ENCODE results near the gene CST1.
A peak's percentile ranks its signal among the peaks of the same experiment; 100 is the strongest.
"Not testable (repeated sequence)": the region's sequence is repeated elsewhere in the genome, so short reads cannot be mapped to it uniquely, and the experiment has no call there.

CST1 gene, protein sequence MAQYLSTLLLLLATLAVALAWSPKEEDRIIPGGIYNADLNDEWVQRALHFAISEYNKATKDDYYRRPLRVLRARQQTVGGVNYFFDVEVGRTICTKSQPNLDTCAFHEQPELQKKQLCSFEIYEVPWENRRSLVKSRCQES

DNA sequence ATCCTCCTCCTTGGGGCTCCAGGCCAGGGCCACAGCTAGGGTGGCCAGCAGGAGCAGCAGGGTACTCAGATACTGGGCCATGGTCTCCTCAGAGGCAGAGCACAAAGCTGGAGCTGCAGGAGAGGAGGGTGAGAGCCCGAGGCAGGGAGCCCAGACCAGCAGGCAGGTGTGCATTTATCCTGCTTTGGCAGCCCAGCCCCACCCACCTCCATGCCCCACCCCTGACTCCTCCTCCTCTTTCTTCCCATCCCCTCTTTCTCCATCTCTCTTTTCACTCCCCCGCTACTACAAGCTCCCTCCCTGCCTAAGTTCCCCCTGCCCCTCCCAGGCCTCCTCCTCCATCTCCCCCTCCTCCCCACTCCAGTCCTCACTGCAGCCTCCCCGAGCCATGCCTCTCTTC lies at the start of gene CST1:
Gene CST1, minus strand, starts transcription at position 150 of the 400 bp plus-strand sequence. Its CDS starts 69 bp downstream, at position 81.
- H3K4me3 ChIP-seq (ENCODE audit: low read depth, low read length); DNase-seq (ENCODE audit: low read depth): not testable (repeated sequence)

DNA sequence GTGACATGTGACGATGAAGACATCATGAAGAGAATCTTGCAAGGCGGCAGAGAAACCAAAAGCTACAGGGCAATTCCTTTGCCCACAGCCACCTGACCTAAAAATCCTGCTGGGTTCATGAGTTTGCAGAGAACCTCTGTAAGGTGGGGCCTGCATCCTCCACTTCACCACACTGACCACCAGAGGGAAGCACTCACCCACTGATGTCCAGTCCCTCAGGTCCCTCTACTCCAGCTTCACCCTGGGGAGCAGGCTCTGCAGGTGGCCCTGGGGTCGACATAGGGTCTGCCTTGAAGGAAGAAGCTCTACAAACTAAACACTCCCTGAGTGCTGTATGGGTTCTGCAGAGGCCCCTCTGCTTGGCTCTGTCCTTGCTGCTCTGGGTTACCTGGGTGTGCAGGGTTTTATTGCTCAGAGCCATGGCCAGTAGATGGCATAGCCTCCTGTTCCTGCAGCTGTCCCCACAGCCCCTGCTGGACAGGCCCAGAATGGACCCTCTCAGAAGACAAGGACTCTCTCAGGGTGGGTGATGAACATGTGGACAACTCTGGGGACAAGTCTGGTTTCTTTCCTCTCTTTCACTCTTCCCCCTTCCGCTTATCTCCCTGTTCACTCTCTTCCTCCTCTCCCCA lies 48.6 kb upstream of the CST1 start:
- not testable (repeated sequence) for H3K4me3 ChIP-seq (ENCODE audit: low read depth, low read length)
- DNase-seq (ENCODE audit: low read depth) = peak; percentile 28
- TF ChIP-seq, protein P1, sequence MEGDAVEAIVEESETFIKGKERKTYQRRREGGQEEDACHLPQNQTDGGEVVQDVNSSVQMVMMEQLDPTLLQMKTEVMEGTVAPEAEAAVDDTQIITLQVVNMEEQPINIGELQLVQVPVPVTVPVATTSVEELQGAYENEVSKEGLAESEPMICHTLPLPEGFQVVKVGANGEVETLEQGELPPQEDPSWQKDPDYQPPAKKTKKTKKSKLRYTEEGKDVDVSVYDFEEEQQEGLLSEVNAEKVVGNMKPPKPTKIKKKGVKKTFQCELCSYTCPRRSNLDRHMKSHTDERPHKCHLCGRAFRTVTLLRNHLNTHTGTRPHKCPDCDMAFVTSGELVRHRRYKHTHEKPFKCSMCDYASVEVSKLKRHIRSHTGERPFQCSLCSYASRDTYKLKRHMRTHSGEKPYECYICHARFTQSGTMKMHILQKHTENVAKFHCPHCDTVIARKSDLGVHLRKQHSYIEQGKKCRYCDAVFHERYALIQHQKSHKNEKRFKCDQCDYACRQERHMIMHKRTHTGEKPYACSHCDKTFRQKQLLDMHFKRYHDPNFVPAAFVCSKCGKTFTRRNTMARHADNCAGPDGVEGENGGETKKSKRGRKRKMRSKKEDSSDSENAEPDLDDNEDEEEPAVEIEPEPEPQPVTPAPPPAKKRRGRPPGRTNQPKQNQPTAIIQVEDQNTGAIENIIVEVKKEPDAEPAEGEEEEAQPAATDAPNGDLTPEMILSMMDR (IDR thresholded peaks at IDR 0.05; ENCODE audit: insufficient read depth, low read depth, low read length, missing control alignments) = peak; percentile 44

DNA sequence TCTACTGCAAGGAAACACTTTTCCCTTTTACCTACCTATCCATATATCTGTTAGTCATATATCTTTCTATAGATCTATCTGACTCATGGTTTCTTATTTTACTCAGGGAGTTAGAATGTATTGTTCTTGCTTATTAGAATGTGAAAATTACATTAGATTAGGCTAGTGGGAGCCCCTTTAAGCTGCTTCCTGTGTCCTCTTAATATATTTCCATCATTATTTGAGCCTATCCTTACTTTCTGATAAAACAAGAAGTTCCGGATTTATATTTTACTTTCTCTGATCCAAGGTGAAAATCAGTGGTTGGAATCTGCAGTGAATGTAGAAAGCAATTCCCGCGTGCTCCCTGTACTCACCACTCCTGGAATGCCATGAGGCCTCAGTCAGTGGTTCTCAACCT lies 44.8 kb upstream of the CST1 start:
- no peak overlapping the region for H3K4me3 ChIP-seq (ENCODE audit: low read depth, low read length)
- TF ChIP-seq, protein P1 (IDR thresholded peaks at IDR 0.05; ENCODE audit: insufficient read depth, low read depth, low read length, missing control alignments) = no peak
- no peak for DNase-seq (ENCODE audit: low read depth)

DNA sequence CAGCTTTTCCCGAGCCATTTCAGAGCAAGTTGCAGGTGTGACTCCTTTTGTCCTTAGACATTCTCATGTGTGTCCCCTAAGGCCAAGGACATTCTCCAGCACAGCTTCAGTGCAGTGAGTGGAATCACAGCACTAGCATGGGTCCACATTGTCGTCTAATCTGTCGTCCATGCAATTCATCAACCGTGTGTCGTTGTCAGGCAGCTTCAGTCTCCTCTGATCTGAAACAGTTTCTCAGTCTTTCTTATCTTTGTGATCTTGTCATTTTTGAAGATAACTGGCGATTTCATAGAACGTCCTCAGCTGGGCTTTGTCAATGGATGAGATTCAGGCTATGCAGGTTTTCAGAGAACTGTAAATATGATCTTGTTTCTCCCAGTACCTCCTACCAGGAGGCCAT lies 44.1 kb upstream of the CST1 start:
- no peak for DNase-seq (ENCODE audit: low read depth)
- TF ChIP-seq, protein P1 (IDR thresholded peaks at IDR 0.05; ENCODE audit: insufficient read depth, low read depth, low read length, missing control alignments) = no peak
- H3K4me3 ChIP-seq (ENCODE audit: low read depth, low read length) = no peak overlapping the region

DNA sequence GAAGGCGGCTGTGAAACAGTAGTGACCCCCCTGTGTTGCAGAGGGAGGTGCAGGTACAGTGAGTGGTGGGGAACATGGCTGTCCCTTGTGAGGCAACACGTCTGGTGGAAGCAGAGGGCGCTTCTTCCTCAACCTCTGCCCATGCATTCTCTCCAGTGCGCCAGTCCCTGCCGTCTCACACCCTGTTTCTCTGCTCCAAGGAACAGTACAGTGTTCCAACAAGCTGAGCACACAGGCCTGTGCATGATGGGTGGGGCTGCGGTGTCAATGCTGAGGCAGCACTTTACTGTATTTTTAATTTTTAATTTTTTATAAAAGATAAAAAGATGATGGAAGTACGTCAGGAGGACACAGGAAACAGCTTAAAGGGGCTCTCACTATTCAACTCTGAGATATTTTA lies 43.3 kb upstream of the CST1 start:
- TF ChIP-seq, protein P1 (IDR thresholded peaks at IDR 0.05; ENCODE audit: insufficient read depth, low read depth, low read length, missing control alignments) = no peak
- no peak for DNase-seq (ENCODE audit: low read depth)
- no peak overlapping the region for H3K4me3 ChIP-seq (ENCODE audit: low read depth, low read length)

DNA sequence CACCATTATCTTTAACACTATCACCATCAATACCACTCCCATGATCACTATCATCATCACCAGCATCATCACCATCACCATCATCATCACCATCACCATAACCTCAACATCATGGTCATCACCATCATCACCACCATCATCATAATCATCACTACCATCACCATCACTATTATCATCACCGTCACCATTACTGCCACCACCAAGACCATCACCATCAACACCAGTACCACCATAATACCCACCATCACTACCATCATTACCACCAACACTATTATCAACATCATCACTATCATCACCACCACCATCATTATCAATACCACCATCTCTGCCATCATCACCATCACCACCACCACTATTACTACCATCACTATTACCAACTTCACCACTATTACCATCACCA lies 32.7 kb upstream of the CST1 start:
- TF ChIP-seq, protein P1 (IDR thresholded peaks at IDR 0.05; ENCODE audit: insufficient read depth, low read depth, low read length, missing control alignments) = no peak
- no peak for DNase-seq (ENCODE audit: low read depth)
- H3K4me3 ChIP-seq (ENCODE audit: low read depth, low read length) = no peak overlapping the region

DNA sequence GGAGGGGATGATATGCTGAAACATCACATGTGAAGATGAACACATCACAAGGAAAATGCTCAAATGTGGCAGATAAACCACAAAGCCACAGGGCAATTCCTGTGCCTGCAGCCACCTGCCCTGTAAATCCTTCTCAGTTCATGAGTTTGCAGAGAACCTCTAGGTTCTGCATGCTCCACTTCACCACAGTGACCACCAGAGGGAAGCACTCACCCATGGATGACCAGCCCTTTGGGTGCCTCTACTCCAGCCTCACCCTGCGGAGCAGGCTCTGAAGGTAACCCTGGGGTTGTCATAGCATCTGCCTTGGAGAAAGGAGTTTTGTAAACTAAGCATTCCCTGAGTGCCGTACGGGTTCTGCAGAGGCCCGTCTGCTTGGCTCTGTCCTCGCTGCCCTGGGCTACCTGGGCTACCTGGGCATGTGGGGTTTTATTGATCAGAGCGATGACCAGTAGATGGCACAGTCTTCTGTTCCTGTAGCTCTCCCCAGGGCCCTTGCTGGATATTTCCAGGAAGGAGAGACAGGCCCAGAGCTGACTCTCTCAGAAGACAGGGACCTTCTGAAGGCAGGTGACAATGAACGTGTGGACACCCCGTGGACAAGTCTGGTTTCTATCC lies 31.7 kb upstream of the CST1 start:
- TF ChIP-seq, protein P1 (IDR thresholded peaks at IDR 0.05; ENCODE audit: insufficient read depth, low read depth, low read length, missing control alignments) = peak; percentile 69
- DNase-seq (ENCODE audit: low read depth) = peak; percentile 28
- no peak overlapping the region for H3K4me3 ChIP-seq (ENCODE audit: low read depth, low read length)

DNA sequence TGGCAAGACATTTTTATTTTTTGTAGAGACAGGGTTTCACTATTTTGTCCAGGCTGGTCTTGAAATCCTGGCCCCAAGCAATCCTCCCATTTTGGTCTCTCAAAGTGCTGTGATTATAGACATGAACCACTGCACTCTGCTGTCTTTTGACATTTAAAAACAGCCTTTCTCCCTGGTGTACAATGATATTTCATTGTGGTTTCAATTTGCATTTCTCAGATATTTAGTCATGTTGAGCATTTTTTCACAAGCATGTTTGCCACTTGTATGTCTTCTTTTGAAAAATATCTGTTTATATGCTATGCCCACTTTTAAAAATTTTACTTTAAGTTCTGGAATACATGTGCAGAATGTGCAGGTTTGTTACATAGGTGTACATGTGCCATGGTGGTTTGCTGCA lies 27.9 kb upstream of the CST1 start:
- not testable (repeated sequence) for H3K4me3 ChIP-seq (ENCODE audit: low read depth, low read length); DNase-seq (ENCODE audit: low read depth)

DNA sequence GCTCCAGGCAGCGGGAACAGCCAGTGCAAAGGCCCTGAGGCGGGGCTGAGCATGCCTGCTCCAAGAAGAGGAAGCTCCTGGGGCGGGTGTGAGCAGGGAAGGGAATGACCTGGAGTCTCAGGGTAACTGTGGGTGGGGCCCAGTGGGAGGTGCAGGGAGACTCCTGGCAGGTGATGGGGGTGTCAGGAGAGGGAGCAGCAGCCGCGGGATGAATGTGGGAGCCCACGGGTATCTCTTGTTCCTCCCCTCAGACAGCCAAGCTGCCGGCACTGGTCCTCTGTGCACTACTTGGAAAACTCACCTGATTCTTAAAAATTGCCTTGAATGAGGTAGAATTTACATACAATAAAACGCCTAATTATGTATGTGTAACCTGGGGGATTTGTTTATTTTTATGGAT lies 26.6 kb upstream of the CST1 start:
- not testable (repeated sequence) for H3K4me3 ChIP-seq (ENCODE audit: low read depth, low read length); DNase-seq (ENCODE audit: low read depth)

All from GM12865 (cell line).